Spleen (tissue), 7 donors: ENCODE data around the gene ZAR1L.

Source experiments
- CTCF ChIP-seq, 11 experiments: fragments of 200-600 bp in 7 of 11; fragments of 450-650 bp in 4 of 11; sonication (generic) in 4 of 11; IDR thresholded peaks in 8 of 11; conservative IDR thresholded peaks in 3 of 11; 1 replicate in 7 of 11; 2 replicates in 4 of 11; pipeline versions ENCODE4 v1.4.0 to v1.8.0; 2016 to 2021; ENCODE audit warnings: antibody characterized with exemption in 11 of 11, inconsistent platforms in 4 of 11, mild to moderate bottlenecking in 1 of 11
- POLR2A ChIP-seq, 3 donors: fragments of 450-650 bp; IDR thresholded peaks; one replicate each; pipeline ENCODE4 v1.5.1; 2017; ENCODE audit warnings: antibody characterized with exemption in 3 of 3, mild to moderate bottlenecking in 1 of 3
- POLR2AphosphoS5 ChIP-seq, 3 donors: sonication (generic); formaldehyde crosslinking; IDR thresholded peaks; one replicate each; pipeline ENCODE4 v1.5.1; 2017; ENCODE audit warnings: antibody characterized with exemption in 3 of 3
- donor health status: DM: no; HTN: no; CAD: no; lungs with moderate emphysema.
- donor health status: DM: no; HTN: no; CAD: no.
- donor health status: DM: no; HTN: no; CAD: no.

- TF ChIP-seq POLR2A (IDR thresholded peaks at IDR 0.05) (no peak), CTCF (IDR thresholded peaks at IDR 0.05 in 8 of 11, conservative IDR thresholded peaks at IDR 0.05 in 3 of 11) (no peak), POLR2AphosphoS5 (IDR thresholded peaks at IDR 0.05) (no peak)
Observed at GRCh38 chr13:32311188-32311897, 3.8 kb downstream of the ZAR1L start.
